ENCODE data around the gene TSPAN32.

DNA sequence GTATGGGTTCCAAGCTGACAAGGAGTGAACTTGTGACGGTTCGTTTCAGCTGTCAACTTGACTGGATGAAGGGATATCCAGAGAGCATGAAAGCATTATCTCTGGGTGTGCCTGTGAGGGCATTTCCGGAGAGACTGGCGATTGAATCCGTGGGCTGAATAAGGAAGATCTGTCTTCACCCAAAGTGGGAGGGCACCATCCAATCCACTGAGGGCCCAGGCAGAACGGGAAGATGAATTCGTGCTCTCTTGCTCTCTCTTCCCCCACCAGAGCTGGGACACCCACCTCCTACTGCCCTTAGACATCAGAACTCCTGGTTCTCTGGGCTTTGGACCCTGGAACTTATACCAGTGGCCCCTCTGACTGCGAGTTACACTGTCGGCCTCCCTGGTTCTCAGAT is 59.8 kb downstream of the TSPAN32 start:
- TF ChIP-seq FOXM1 (IDR thresholded peaks at IDR 0.05; ENCODE audit: borderline replicate concordance, low read depth) (no peak), EP300 (IDR thresholded peaks at IDR 0.05; ENCODE audit: borderline replicate concordance) (no peak), TAF1 (IDR thresholded peaks at IDR 0.05; ENCODE audit: low read depth) (no peak), RAD21 (IDR thresholded peaks at IDR 0.05; ENCODE audit: low read depth) (no peak), ZBTB7A (IDR thresholded peaks at IDR 0.05; ENCODE audit: low read depth) (no peak), CEBPB (IDR thresholded peaks at IDR 0.05) (no peak)

Data from Ishikawa (cell line).